GF-D8 (cell line): Measurements from ENCODE around the gene LAMP5.

Experiments used
- DNase-seq: peaks from one replicate; lab custom pipeline; 2025; lab: John Stamatoyannopoulos, UW

LAMP5 gene

GRCh38 chr20:9500121-9500520 is 14.3 kb upstream of the LAMP5 start:
- no peak for DNase-seq

- DNase-seq, result no peak
Measured at GRCh38 chr20:9501473-9501872, 12.9 kb upstream of the LAMP5 start.

GRCh38 chr20:9503526-9504245 is 10.7 kb upstream of the LAMP5 start:
- DNase-seq, result no peak

- no peak for DNase-seq
Measured at GRCh38 chr20:9506280-9506821, 8.0 kb upstream of the LAMP5 start.

GRCh38 chr20:9506964-9507369 is 7.4 kb upstream of the LAMP5 start:
- no peak for DNase-seq

GRCh38 chr20:9507544-9508239 is 6.7 kb upstream of the LAMP5 start:
- no peak for DNase-seq

GRCh38 chr20:9508240-9508661 is 6.1 kb upstream of the LAMP5 start:
- DNase-seq, result no peak

GRCh38 chr20:9508696-9509178 is 5.7 kb upstream of the LAMP5 start:
- DNase-seq, result no peak

- DNase-seq, result no peak
Measured at GRCh38 chr20:9509246-9509645, 5.1 kb upstream of the LAMP5 start.

GRCh38 chr20:9510911-9511310 is 3.5 kb upstream of the LAMP5 start:
- no peak for DNase-seq

- DNase-seq, result no peak
Measured at GRCh38 chr20:9514072-9514460, 324 bp upstream of the LAMP5 start.

- no peak for DNase-seq
Measured at GRCh38 chr20:9515214-9515585, 810 bp downstream of the LAMP5 start.

GRCh38 chr20:9515741-9516233 is 1.4 kb downstream of the LAMP5 start:
- no peak for DNase-seq

GRCh38 chr20:9516234-9516871 is 2.0 kb downstream of the LAMP5 start:
- DNase-seq, result no peak

- DNase-seq, result no peak
Measured at GRCh38 chr20:9517297-9518162, 3.1 kb downstream of the LAMP5 start.

GRCh38 chr20:9518576-9519175 is 4.3 kb downstream of the LAMP5 start:
- no peak for DNase-seq

- DNase-seq, result no peak
Measured at GRCh38 chr20:9520086-9520485, 5.7 kb downstream of the LAMP5 start.

- DNase-seq, result no peak
Measured at GRCh38 chr20:9523636-9524035, 9.2 kb downstream of the LAMP5 start.

- no peak for DNase-seq
Measured at GRCh38 chr20:9531581-9531980, 17.2 kb downstream of the LAMP5 start.

GRCh38 chr20:9532069-9532838 is 17.9 kb downstream of the LAMP5 start:
- DNase-seq, result no peak
